H9 (cell line): ENCODE measurements around the gene IFNAR2. TPM values are rescaled to one million over a fixed set of nuclear protein-coding genes. Genes with fewer than 3 reads are reported as not detected.

Source experiments
- DNase-seq: peaks from one replicate; pipeline ENCODE4 v3.0.0-alpha.2; 2017
- H2AFZ ChIP-seq: one replicate; pipeline ENCODE4 v1.6.1; 2013; ENCODE audit warnings: mild to moderate bottlenecking, low read length, control low read depth, moderate library complexity
- H2AK5ac ChIP-seq: 2 replicates; pipeline ENCODE4 v1.6.1; 2013; ENCODE audit warnings: low read length, control low read depth, mixed read lengths; ENCODE audit not compliant: insufficient read length
- H2BK120ac ChIP-seq: one replicate; pipeline ENCODE4 v1.6.1; 2013; ENCODE audit warnings: low read depth, mild to moderate bottlenecking, low read length, control low read depth, inconsistent platforms; ENCODE audit not compliant: poor library complexity, severe bottlenecking
- H2BK12ac ChIP-seq: 2 replicates; pipeline ENCODE4 v1.6.1; 2013; ENCODE audit warnings: low read length, control low read depth, mixed read lengths, low read depth; ENCODE audit not compliant: insufficient read length
- H2BK15ac ChIP-seq: 2 replicates; pipeline ENCODE4 v1.6.1; 2013; ENCODE audit warnings: low read depth, low read length, control low read depth
- H2BK20ac ChIP-seq: one replicate; pipeline ENCODE4 v1.6.1; 2013; ENCODE audit warnings: low read depth, mild to moderate bottlenecking, low read length, control low read depth, inconsistent platforms; ENCODE audit not compliant: poor library complexity, severe bottlenecking
- H2BK5ac ChIP-seq: 2 replicates; pipeline ENCODE4 v1.6.1; 2013; ENCODE audit warnings: low read length, control low read depth, mixed read lengths; ENCODE audit not compliant: insufficient read length
- H3K14ac ChIP-seq: 2 replicates; pipeline ENCODE4 v1.6.1; 2013; ENCODE audit warnings: low read length, control low read depth; ENCODE audit not compliant: insufficient read depth
- H3K18ac ChIP-seq: 2 replicates; pipeline ENCODE4 v1.6.1; 2013; ENCODE audit warnings: low read depth, mild to moderate bottlenecking, mixed read lengths, low read length, control low read depth; ENCODE audit not compliant: insufficient read length
- H3K23ac ChIP-seq: 2 replicates; pipeline ENCODE4 v1.6.1; 2013; ENCODE audit warnings: low read length, control low read depth, mixed read lengths, low read depth; ENCODE audit not compliant: insufficient read length
- H3K23me2 ChIP-seq: 2 replicates; pipeline ENCODE4 v1.6.1; 2013; ENCODE audit warnings: low read depth, mild to moderate bottlenecking, mixed read lengths, low read length, control low read depth; ENCODE audit not compliant: insufficient read length, poor library complexity, severe bottlenecking
- H3K27ac ChIP-seq: 2 replicates; pipeline ENCODE4 v1.5.1; 2013; ENCODE audit warnings: low read length, control low read depth, mixed read lengths, low read depth; ENCODE audit not compliant: insufficient read length
- H3K27me3 ChIP-seq: 2 replicates; pipeline ENCODE4 v1.6.1; 2013; ENCODE audit warnings: low read length, control low read depth, inconsistent platforms; ENCODE audit not compliant: insufficient read depth
- H3K4ac ChIP-seq: 2 replicates; pipeline ENCODE4 v1.6.1; 2013; ENCODE audit warnings: low read depth, mild to moderate bottlenecking, control low read depth, inconsistent platforms, low read length, moderate library complexity
- H3K4me1 ChIP-seq: 2 replicates; pipeline ENCODE4 v1.6.1; 2013; ENCODE audit warnings: low read length, control low read depth, inconsistent platforms; ENCODE audit not compliant: insufficient read depth
- H3K4me2 ChIP-seq: 2 replicates; pipeline ENCODE4 v1.6.1; 2013; ENCODE audit warnings: low read length, control low read depth, mixed read lengths; ENCODE audit not compliant: insufficient read length, insufficient read depth
- H3K56ac ChIP-seq: 2 replicates; pipeline ENCODE4 v1.6.1; 2013; ENCODE audit warnings: low read depth, mild to moderate bottlenecking, mixed read lengths, low read length, control low read depth; ENCODE audit not compliant: insufficient read length
- H3K79me1 ChIP-seq: 2 replicates; pipeline ENCODE4 v1.6.1; 2013; ENCODE audit warnings: low read depth, mild to moderate bottlenecking, moderate library complexity, low read length, control low read depth, inconsistent platforms; ENCODE audit not compliant: insufficient read depth, poor library complexity, severe bottlenecking
- H3K79me2 ChIP-seq: 2 replicates; pipeline ENCODE4 v1.6.1; 2013; ENCODE audit warnings: low read length, control low read depth, inconsistent platforms; ENCODE audit not compliant: insufficient read depth
- H3K9ac ChIP-seq: 2 replicates; pipeline ENCODE4 v1.6.1; 2013; ENCODE audit warnings: low read length, control low read depth, mixed read lengths; ENCODE audit not compliant: insufficient read length; ENCODE audit errors: extremely low read depth
- H3K9me3 ChIP-seq: one replicate; pipeline ENCODE4 v1.6.1; 2013; ENCODE audit warnings: low read depth, low read length, inconsistent platforms; ENCODE audit not compliant: control insufficient read depth
- H3T11ph ChIP-seq: one replicate; pipeline ENCODE4 v1.6.1; 2013; ENCODE audit warnings: mild to moderate bottlenecking, low read length, control low read depth, inconsistent platforms
- H4K20me1 ChIP-seq: one replicate; pipeline ENCODE4 v1.6.1; 2013; ENCODE audit not compliant: control insufficient read depth, insufficient read length, insufficient read depth
- H4K5ac ChIP-seq: 2 replicates; pipeline ENCODE4 v1.6.1; 2013; ENCODE audit warnings: low read depth, mild to moderate bottlenecking, mixed read lengths, low read length, control low read depth; ENCODE audit not compliant: insufficient read length
- H4K8ac ChIP-seq: replicated peaks from 2 replicates; pipeline ENCODE4 v1.6.1; 2013; ENCODE audit warnings: low read length, control low read depth, mixed read lengths, low read depth; ENCODE audit not compliant: insufficient read length
- H4K91ac ChIP-seq: 2 replicates; pipeline ENCODE4 v1.6.1; 2013; ENCODE audit warnings: low read depth, mild to moderate bottlenecking, moderate library complexity, mixed read lengths, low read length, control low read depth; ENCODE audit not compliant: insufficient read length
- H3K27ac Mint-ChIP-seq, 3 experiments: 2 replicates in 2 of 3; 3 replicates in 1 of 3; pipeline ENCODE4 v1.8.0; 2020 to 2021; ENCODE audit warnings: mixed read lengths in 3 of 3, mild to moderate bottlenecking in 1 of 3, moderate library complexity in 1 of 3
- H3K27me3 Mint-ChIP-seq: 2 replicates; pipeline ENCODE4 v1.8.0; 2021; ENCODE audit warnings: low read depth, mild to moderate bottlenecking, moderate library complexity, mixed read lengths
- H3K36me3 Mint-ChIP-seq, 3 experiments: 2 replicates in 2 of 3; 3 replicates in 1 of 3; pipeline ENCODE4 v1.8.0; 2020 to 2021; ENCODE audit warnings: low read depth in 3 of 3, mixed read lengths in 3 of 3; ENCODE audit not compliant: insufficient read depth in 1 of 3
- H3K4me1 Mint-ChIP-seq, 2 experiments: 2 replicates each; pipeline ENCODE4 v1.8.0; 2020; ENCODE audit warnings: mixed read lengths in 2 of 2
- H3K4me3 Mint-ChIP-seq, 2 experiments: 2 replicates in 1 of 2; 3 replicates in 1 of 2; pipeline ENCODE4 v1.8.0; 2020 to 2021; ENCODE audit warnings: mild to moderate bottlenecking in 2 of 2, mixed read lengths in 2 of 2, moderate library complexity in 1 of 2
- H3K9me3 Mint-ChIP-seq, 2 experiments: 2 replicates in 1 of 2; 3 replicates in 1 of 2; pipeline ENCODE4 v1.8.0; 2020; ENCODE audit warnings: mild to moderate bottlenecking in 2 of 2, mixed read lengths in 2 of 2, moderate library complexity in 1 of 2
- CTCF ChIP-seq: fragments of 200-600 bp; sonication (generic); conservative IDR thresholded peaks from 3 replicates; pipeline ENCODE4 v1.8.0; 2021; ENCODE audit warnings: antibody characterized with exemption, mild to moderate bottlenecking
- WGBS: extraction: QIAGEN DNeasy Blood & Tissue Kit; methylation state at CpG from one replicate; pipeline ENCODE4 v1.1.7; 2013; ENCODE audit warnings: missing lambda C conversion rate, low lambda C conversion rate, mixed read lengths; ENCODE audit not compliant: insufficient read length; ENCODE audit errors: extremely low coverage; 5-methylcytosine and 5-hydroxymethylcytosine counted together
- total RNA-seq: library from RNA; stranded (reverse); gene quantifications from 2 replicates; pipeline ENCODE4 v1.2.1, GENCODE V29; 2021

Gene IFNAR2
- total RNA-seq, 1 experiment from 2014 or later = 14.4 TPM

- Mint-ChIP-seq H3K36me3 (peaks cover 2 to 11% (median 9%) of the 10 kb centered on the region in 3 experiments; a peak in 5 of 7 replicates), H3K27ac (peak overlapping the region in 1 of 3 experiments; percentile 18; a peak in 1 of 7 replicates), H3K9me3 (peaks cover 11 to 15% of the 10 kb centered on the region in 2 experiments), H3K27me3 (peaks cover 2% of the 10 kb centered on the region), H3K4me3 (no peak overlapping the region), H3K4me1 (peaks cover 5 to 6% of the 10 kb centered on the region in 2 experiments)
- DNase-seq = no peak
- no peak overlapping the region for H3K14ac ChIP-seq
- no peak overlapping the region for H3K56ac ChIP-seq
- H2BK5ac ChIP-seq = no peak overlapping the region
- no peaks in the 10 kb centered on the region for H3K23me2 ChIP-seq
- no peak overlapping the region for H2BK12ac ChIP-seq
- WGBS = no CpG with 5 or more reads among the region's 4 CpGs
- no peak overlapping the region for H3K18ac ChIP-seq
- H3K9me3 ChIP-seq = no peaks in the 10 kb centered on the region
- no peak overlapping the region for H2BK15ac ChIP-seq
- no peak overlapping the region for H3K23ac ChIP-seq
- no peak for TF ChIP-seq CTCF
- no peaks in the 10 kb centered on the region for H3K4me1 ChIP-seq
- H3K79me1 ChIP-seq = no peaks in the 10 kb centered on the region
- H4K20me1 ChIP-seq = no peaks in the 10 kb centered on the region
- no peak overlapping the region for H3K9ac ChIP-seq
- H2BK120ac ChIP-seq = peak overlapping the region; percentile 7
- H3K79me2 ChIP-seq = no peaks in the 10 kb centered on the region
- no peak overlapping the region for H2BK20ac ChIP-seq
- no peak overlapping the region for H3K27ac ChIP-seq
- no peak overlapping the region for H3K4me2 ChIP-seq
- H3K27me3 ChIP-seq = no peaks in the 10 kb centered on the region
- H3T11ph ChIP-seq = no peak overlapping the region
- no peak overlapping the region for H4K91ac ChIP-seq
- H4K8ac ChIP-seq = no peak overlapping the region
- no peak overlapping the region for H2AFZ ChIP-seq
- H3K4ac ChIP-seq = no peak overlapping the region
- H2AK5ac ChIP-seq = no peak overlapping the region
- no peak overlapping the region for H4K5ac ChIP-seq
Measured at GRCh38 chr21:33207449-33208149, 22.1 kb upstream of the IFNAR2 start.
